Parathyroid adenoma (tissue), 2 donors: Measurements from ENCODE around the gene OXLD1.

ENCODE experiments used
- H2AFZ ChIP-seq: fragments of 300-600 bp; sonication (generic); one replicate; pipeline ENCODE4 v1.7.0; 2017; ENCODE audit warnings: antibody characterized with exemption, mild to moderate bottlenecking
- H3K27ac ChIP-seq: fragments of 300-600 bp; sonication (generic); one replicate; pipeline ENCODE4 v1.7.0; 2017
- H3K27me3 ChIP-seq: fragments of 300-600 bp; sonication (generic); one replicate; pipeline ENCODE4 v1.7.0; 2017; ENCODE audit warnings: low read length; ENCODE audit not compliant: control insufficient read depth, insufficient read depth
- H3K36me3 ChIP-seq: fragments of 300-600 bp; sonication (generic); one replicate; pipeline ENCODE4 v1.7.0; 2017; ENCODE audit warnings: low read length; ENCODE audit not compliant: control insufficient read depth, insufficient read depth
- H3K4me1 ChIP-seq: fragments of 300-600 bp; sonication (generic); one replicate; pipeline ENCODE4 v1.7.0; 2017; ENCODE audit warnings: control low read depth
- H3K4me2 ChIP-seq: fragments of 300-600 bp; sonication (generic); one replicate; pipeline ENCODE4 v1.7.0; 2017; ENCODE audit warnings: low read length
- H3K4me3 ChIP-seq: fragments of 300-600 bp; sonication (generic); one replicate; pipeline ENCODE4 v1.7.0; 2017; ENCODE audit warnings: low read depth, low read length
- H3K79me2 ChIP-seq: fragments of 300-600 bp; sonication (generic); one replicate; pipeline ENCODE4 v1.7.0; 2017; ENCODE audit warnings: control low read depth
- H3K9ac ChIP-seq: fragments of 300-600 bp; sonication (generic); one replicate; pipeline ENCODE4 v1.7.0; 2017; ENCODE audit warnings: mild to moderate bottlenecking
- H3K9me3 ChIP-seq: fragments of 300-600 bp; sonication (generic); one replicate; pipeline ENCODE4 v1.7.0; 2017; ENCODE audit warnings: low read length; ENCODE audit not compliant: control insufficient read depth
- TF ChIP-seq, protein P1 (sequence below): fragments of 300-600 bp; sonication (generic); IDR thresholded peaks from one replicate; pipeline ENCODE4 v1.7.0; 2017; ENCODE audit warnings: antibody characterized with exemption, mild to moderate bottlenecking
- donor health status: primary hyperparathyroidism.

The OXLD1 gene

DNA sequence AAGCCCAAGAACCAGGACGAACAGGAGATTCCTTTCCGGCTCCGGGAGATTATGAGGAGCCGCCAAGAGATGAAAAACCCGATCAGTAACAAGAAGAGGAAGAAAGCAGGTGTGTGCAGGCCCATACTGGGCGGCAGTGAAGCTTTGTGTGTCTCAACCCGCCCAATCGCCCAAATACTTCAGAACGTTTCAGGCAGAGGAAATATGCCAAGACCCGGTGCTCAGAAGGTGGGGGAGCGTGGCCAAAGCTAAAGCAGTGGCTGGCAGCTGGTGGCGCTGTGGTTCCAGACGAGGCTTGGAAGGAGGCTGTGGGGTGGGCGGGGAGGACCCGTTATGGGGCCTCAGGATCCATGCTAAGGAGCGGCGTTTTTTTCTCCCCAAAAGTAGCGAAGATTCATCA, 1.3 kb upstream of the OXLD1 start:
- peaks cover 11% of the 10 kb centered on the region for H3K79me2 ChIP-seq
- no peak overlapping the region for H2AFZ ChIP-seq
- no peak overlapping the region for H3K4me3 ChIP-seq
- no peaks in the 10 kb centered on the region for H3K27me3 ChIP-seq
- no peak overlapping the region for H3K27ac ChIP-seq
- peaks cover 6% of the 10 kb centered on the region for H3K4me1 ChIP-seq
- TF ChIP-seq, protein P1, sequence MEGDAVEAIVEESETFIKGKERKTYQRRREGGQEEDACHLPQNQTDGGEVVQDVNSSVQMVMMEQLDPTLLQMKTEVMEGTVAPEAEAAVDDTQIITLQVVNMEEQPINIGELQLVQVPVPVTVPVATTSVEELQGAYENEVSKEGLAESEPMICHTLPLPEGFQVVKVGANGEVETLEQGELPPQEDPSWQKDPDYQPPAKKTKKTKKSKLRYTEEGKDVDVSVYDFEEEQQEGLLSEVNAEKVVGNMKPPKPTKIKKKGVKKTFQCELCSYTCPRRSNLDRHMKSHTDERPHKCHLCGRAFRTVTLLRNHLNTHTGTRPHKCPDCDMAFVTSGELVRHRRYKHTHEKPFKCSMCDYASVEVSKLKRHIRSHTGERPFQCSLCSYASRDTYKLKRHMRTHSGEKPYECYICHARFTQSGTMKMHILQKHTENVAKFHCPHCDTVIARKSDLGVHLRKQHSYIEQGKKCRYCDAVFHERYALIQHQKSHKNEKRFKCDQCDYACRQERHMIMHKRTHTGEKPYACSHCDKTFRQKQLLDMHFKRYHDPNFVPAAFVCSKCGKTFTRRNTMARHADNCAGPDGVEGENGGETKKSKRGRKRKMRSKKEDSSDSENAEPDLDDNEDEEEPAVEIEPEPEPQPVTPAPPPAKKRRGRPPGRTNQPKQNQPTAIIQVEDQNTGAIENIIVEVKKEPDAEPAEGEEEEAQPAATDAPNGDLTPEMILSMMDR, result no peak
- no peak overlapping the region for H3K9ac ChIP-seq
- H3K4me2 ChIP-seq, result no peak overlapping the region
- no peaks in the 10 kb centered on the region for H3K9me3 ChIP-seq
- H3K36me3 ChIP-seq, result no peaks in the 10 kb centered on the region

DNA sequence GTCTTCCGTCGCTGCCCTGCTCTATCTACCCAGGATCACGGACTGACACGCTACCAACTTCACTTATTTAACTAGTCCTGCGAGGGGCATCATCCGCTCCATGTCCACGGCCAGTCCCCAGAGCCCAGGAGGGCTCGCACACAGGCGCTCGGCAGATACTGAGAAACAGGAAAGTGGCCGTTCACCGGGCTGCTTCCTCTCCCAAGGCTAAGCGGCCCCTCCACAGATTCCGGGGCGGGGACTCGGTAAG, 388 bp downstream of the OXLD1 start:
- peak overlapping the region; percentile 85 for H3K4me3 ChIP-seq
- H3K27me3 ChIP-seq, result no peaks in the 10 kb centered on the region
- H3K4me1 ChIP-seq, result peaks cover 6% of the 10 kb centered on the region
- peak overlapping the region; percentile 94 for H2AFZ ChIP-seq
- H3K9ac ChIP-seq, result peak overlapping the region; percentile 55
- H3K9me3 ChIP-seq, result no peaks in the 10 kb centered on the region
- peak overlapping the region; percentile 73 for H3K27ac ChIP-seq
- peaks cover 11% of the 10 kb centered on the region for H3K79me2 ChIP-seq
- H3K4me2 ChIP-seq, result peak overlapping the region; percentile 78
- no peaks in the 10 kb centered on the region for H3K36me3 ChIP-seq
- TF ChIP-seq, protein P1, result no peak

DNA sequence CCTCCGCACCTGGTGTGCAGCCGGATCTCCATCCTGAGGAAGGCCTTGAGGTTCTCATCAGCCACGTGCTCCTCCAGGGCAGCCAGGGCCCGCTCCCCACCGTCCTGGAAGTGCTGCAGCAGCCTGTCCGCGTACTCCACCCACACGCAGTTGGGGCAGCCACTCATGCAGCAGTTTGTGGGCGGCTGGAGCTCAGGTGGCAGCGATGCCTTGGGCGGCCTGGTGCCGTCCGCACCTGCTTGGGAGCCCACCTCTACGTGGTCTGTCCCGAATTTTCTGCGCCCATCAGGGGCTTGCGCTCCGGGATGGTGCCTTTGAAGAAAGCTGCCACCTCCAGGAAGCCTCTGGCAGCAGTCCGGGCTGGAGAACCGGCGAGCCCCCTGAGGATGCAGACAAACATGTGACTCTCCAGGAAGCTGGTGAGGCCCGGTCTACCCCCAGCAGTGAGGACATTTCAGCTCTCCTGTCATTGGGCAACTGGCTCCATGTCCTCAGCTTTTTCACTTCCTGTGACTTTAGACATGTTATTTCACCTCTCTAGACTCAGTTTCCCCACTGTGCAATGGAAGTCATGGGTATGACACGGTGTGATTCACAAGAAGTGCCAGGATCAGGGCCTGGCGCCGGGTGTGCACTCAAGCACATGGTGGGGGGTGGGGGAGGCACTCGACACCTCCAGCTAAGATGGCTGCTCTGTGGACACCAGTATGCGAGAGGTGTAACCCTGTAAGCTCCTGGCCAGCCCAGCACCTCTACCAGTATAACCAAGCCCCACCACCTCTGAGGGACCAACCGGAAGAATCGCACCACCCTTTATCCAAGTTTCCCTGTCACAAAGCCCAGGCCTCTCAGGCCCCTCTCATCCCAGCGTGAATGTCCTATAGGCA, 957 bp downstream of the OXLD1 start:
- H3K9ac ChIP-seq, result peak overlapping the region; percentile 55
- TF ChIP-seq, protein P1, result no peak
- H3K4me3 ChIP-seq, result peak overlapping the region; percentile 85
- H3K27ac ChIP-seq, result peak overlapping the region; percentile 73
- H3K36me3 ChIP-seq, result no peaks in the 10 kb centered on the region
- H2AFZ ChIP-seq, result peak overlapping the region; percentile 94
- peak overlapping the region; percentile 78 for H3K4me2 ChIP-seq
- H3K27me3 ChIP-seq, result no peaks in the 10 kb centered on the region
- H3K4me1 ChIP-seq, result peaks cover 6% of the 10 kb centered on the region
- H3K79me2 ChIP-seq, result peaks cover 11% of the 10 kb centered on the region
- H3K9me3 ChIP-seq, result no peaks in the 10 kb centered on the region

DNA sequence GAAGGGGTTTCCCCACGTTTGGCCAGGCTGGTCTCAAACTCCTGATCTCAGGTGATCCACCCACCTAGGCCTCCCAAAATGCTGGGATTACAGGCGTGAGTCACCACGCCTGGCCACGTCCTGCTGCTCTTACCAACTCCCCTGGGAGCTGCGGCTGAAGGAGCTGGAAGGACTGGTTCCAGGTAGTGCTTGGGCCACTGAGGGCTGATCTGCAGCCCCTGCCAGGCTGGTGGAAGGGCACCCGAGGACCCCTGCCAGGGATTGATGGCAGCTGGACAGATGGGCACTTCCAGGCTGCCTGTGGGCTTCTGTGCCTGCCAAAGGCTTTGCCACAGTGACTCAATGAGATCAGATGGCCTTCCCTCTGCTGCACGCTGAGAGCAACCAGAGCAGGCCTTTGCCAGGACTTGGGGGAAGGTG, 2.3 kb downstream of the OXLD1 start:
- Histone ChIP-seq H3K4me2 (no peak overlapping the region), H3K9me3 (no peaks in the 10 kb centered on the region), H3K79me2 (peaks cover 11% of the 10 kb centered on the region), H3K36me3 (no peaks in the 10 kb centered on the region), H3K4me3 (no peak overlapping the region), H3K4me1 (peaks cover 6% of the 10 kb centered on the region), H3K27ac (no peak overlapping the region), H3K27me3 (no peaks in the 10 kb centered on the region), H2AFZ (no peak overlapping the region), H3K9ac (no peak overlapping the region)
- TF ChIP-seq, protein P1, result no peak

DNA sequence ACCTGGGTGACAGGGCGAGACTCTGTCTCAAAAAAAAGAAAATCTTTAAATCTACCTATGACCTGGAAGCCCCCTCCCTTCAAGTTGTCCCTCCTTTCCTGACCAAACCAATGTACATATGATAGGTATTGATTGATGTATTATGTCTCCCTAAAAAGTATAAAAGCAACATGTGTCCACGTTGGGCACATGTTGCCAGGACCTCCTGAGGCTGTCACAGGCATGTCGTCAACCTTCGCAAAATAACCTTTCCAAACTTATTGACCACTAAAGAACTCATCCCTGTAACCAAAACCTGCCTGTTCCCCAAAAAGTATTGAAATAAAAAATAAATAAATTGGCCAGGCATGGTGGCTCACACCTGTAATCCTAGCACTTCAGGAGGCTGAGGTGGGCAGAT, 4.4 kb downstream of the OXLD1 start:
- Histone ChIP-seq H3K27ac (no peak overlapping the region), H2AFZ (no peak overlapping the region), H3K4me2 (no peak overlapping the region), H3K36me3 (no peaks in the 10 kb centered on the region), H3K4me3 (no peak overlapping the region), H3K79me2 (no peaks in the 10 kb centered on the region), H3K4me1 (peaks cover 6% of the 10 kb centered on the region), H3K9ac (no peak overlapping the region), H3K9me3 (no peaks in the 10 kb centered on the region), H3K27me3 (no peaks in the 10 kb centered on the region)
- TF ChIP-seq, protein P1, result no peak
